Measurements from ENCODE around the gene SYNE2.

Gene SYNE2

GRCh38 chr14:63996625-63997220, 143.9 kb downstream of the SYNE2 start:
- H3K79me2 ChIP-seq (ENCODE audit: insufficient read depth, low read length): no peaks in the 10 kb centered on the region
- TF ChIP-seq EZH2phosphoT487 (conservative IDR thresholded peaks at IDR 0.05; ENCODE audit: low read length): no peak
- TF ChIP-seq, protein P1, sequence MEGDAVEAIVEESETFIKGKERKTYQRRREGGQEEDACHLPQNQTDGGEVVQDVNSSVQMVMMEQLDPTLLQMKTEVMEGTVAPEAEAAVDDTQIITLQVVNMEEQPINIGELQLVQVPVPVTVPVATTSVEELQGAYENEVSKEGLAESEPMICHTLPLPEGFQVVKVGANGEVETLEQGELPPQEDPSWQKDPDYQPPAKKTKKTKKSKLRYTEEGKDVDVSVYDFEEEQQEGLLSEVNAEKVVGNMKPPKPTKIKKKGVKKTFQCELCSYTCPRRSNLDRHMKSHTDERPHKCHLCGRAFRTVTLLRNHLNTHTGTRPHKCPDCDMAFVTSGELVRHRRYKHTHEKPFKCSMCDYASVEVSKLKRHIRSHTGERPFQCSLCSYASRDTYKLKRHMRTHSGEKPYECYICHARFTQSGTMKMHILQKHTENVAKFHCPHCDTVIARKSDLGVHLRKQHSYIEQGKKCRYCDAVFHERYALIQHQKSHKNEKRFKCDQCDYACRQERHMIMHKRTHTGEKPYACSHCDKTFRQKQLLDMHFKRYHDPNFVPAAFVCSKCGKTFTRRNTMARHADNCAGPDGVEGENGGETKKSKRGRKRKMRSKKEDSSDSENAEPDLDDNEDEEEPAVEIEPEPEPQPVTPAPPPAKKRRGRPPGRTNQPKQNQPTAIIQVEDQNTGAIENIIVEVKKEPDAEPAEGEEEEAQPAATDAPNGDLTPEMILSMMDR (IDR thresholded peaks at IDR 0.05; ENCODE audit: insufficient read depth, low read length, poor library complexity, severe bottlenecking): no peak
- peaks cover 74% of the 10 kb centered on the region for H3K36me3 ChIP-seq (ENCODE audit: low read length)
- H3K9ac ChIP-seq (ENCODE audit: low read length): no peak overlapping the region
- no peak overlapping the region for H3K4me2 ChIP-seq (ENCODE audit: low read depth, low read length, poor library complexity, severe bottlenecking)
- H3K27me3 ChIP-seq (ENCODE audit: low read length): no peaks in the 10 kb centered on the region
- peaks cover 7% of the 10 kb centered on the region; the same call in 1 of the 2 replicates for H3F3A ChIP-seq (ENCODE audit: insufficient read depth)
- H2AFZ ChIP-seq (ENCODE audit: low read depth, low read length, severe bottlenecking): no peak overlapping the region
- H3K4me3 ChIP-seq (ENCODE audit: insufficient read depth, low read length, poor library complexity, severe bottlenecking): no peak overlapping the region
- no peaks in the 10 kb centered on the region for H4K20me1 ChIP-seq (ENCODE audit: low read depth, low read length)
- H3K9me3 ChIP-seq (ENCODE audit: insufficient read depth, low read length): no peaks in the 10 kb centered on the region
- H3K27ac ChIP-seq (ENCODE audit: low read depth, low read length): no peak overlapping the region
- H3K9me2 ChIP-seq (replicated peaks; ENCODE audit: insufficient read depth, low read length): no peaks in the 10 kb centered on the region

DNA sequence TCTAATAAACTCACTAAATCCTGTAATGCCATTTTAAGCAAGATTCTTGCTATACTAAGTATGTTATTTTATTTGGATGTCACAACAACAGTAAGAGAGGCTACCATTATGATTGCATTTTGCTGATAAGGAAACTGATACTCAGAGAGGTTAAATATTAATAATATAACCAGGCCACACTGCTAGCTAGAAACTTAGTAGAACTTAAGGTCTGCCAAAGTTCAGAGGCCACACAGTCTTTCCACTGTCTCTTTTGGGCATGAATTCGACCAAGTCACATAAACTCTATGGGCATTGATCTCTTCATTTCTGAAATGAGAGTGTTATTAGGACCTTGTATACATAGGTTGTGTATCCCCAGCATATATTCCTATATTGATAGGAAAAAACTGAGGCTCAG, 147.9 kb downstream of the SYNE2 start:
- Histone ChIP-seq H3K9ac (ENCODE audit: low read length) (no peak overlapping the region), H4K20me1 (ENCODE audit: low read depth, low read length) (no peaks in the 10 kb centered on the region), H3K9me2 (replicated peaks; ENCODE audit: insufficient read depth, low read length) (no peaks in the 10 kb centered on the region), H3K4me3 (ENCODE audit: insufficient read depth, low read length, poor library complexity, severe bottlenecking) (no peak overlapping the region), H3K79me2 (ENCODE audit: insufficient read depth, low read length) (no peaks in the 10 kb centered on the region), H2AFZ (ENCODE audit: low read depth, low read length, severe bottlenecking) (no peak overlapping the region), H3K27me3 (ENCODE audit: low read length) (no peaks in the 10 kb centered on the region), H3K9me3 (ENCODE audit: insufficient read depth, low read length) (no peaks in the 10 kb centered on the region), H3F3A (ENCODE audit: insufficient read depth) (no peaks in the 10 kb centered on the region), H3K27ac (ENCODE audit: low read depth, low read length) (no peak overlapping the region), H3K36me3 (ENCODE audit: low read length) (peaks cover 78% of the 10 kb centered on the region), H3K4me2 (ENCODE audit: low read depth, low read length, poor library complexity, severe bottlenecking) (no peak overlapping the region)
- TF ChIP-seq, protein P1 (IDR thresholded peaks at IDR 0.05; ENCODE audit: insufficient read depth, low read length, poor library complexity, severe bottlenecking): no peak
- TF ChIP-seq EZH2phosphoT487 (conservative IDR thresholded peaks at IDR 0.05; ENCODE audit: low read length): no peak

GRCh38 chr14:64005822-64006221, 153.0 kb downstream of the SYNE2 start:
- Histone ChIP-seq H3K9me3 (ENCODE audit: insufficient read depth, low read length) (no peaks in the 10 kb centered on the region), H2AFZ (ENCODE audit: low read depth, low read length, severe bottlenecking) (no peak overlapping the region), H3K4me3 (ENCODE audit: insufficient read depth, low read length, poor library complexity, severe bottlenecking) (no peak overlapping the region), H3K9ac (ENCODE audit: low read length) (no peak overlapping the region), H3F3A (ENCODE audit: insufficient read depth) (no peaks in the 10 kb centered on the region), H3K9me2 (replicated peaks; ENCODE audit: insufficient read depth, low read length) (no peaks in the 10 kb centered on the region), H3K27me3 (ENCODE audit: low read length) (no peaks in the 10 kb centered on the region), H3K79me2 (ENCODE audit: insufficient read depth, low read length) (no peaks in the 10 kb centered on the region), H3K27ac (ENCODE audit: low read depth, low read length) (no peak overlapping the region), H3K36me3 (ENCODE audit: low read length) (peaks cover 46% of the 10 kb centered on the region), H4K20me1 (ENCODE audit: low read depth, low read length) (no peaks in the 10 kb centered on the region), H3K4me2 (ENCODE audit: low read depth, low read length, poor library complexity, severe bottlenecking) (no peak overlapping the region)
- TF ChIP-seq, protein P1 (IDR thresholded peaks at IDR 0.05; ENCODE audit: insufficient read depth, low read length, poor library complexity, severe bottlenecking): no peak
- no peak for TF ChIP-seq EZH2phosphoT487 (conservative IDR thresholded peaks at IDR 0.05; ENCODE audit: low read length)

All from SU-DHL-6 (cell line).